MCF 10A (cell line): ENCODE data around the gene RHCG. TPM values are rescaled to one million over a fixed set of nuclear protein-coding genes. Genes with fewer than 3 reads are reported as not detected.

Experiments used
- BruUV-seq: library from RNA; stranded (reverse); fragments of 400-500 nt; replicated peaks from 2 replicates; lab custom pipeline; 2021; lab: Mats Ljungman, UMichigan
- CTCF ChIA-PET: fragments of 300-600 bp; sonication (Branson Sonifier 250); formaldehyde crosslinking; extraction: SDS; loops from one replicate; lab custom pipeline; 2021; ENCODE audit warnings: antibody characterized with exemption, inconsistent platforms; lab: Yijun Ruan, JAX
- POLR2A ChIA-PET: fragments of 300-600, 350-650 bp; sonication (Branson Sonifier 250); formaldehyde crosslinking; extraction: SDS; loops from one replicate; lab custom pipeline; 2020; ENCODE audit warnings: antibody characterized with exemption, inconsistent platforms; lab: Yijun Ruan, JAX
- DNase-seq: peaks from one replicate; pipeline ENCODE4 v3.0.0-alpha.2; 2018; ENCODE audit not compliant: unreplicated experiment
- H3K27ac Mint-ChIP-seq: one replicate; pipeline ENCODE4 v1.8.0; 2022; ENCODE audit warnings: mild to moderate bottlenecking, low read depth, mixed read lengths; ENCODE audit not compliant: unreplicated experiment
- H3K27me3 Mint-ChIP-seq: one replicate; pipeline ENCODE4 v1.8.0; 2022; ENCODE audit warnings: mixed read lengths; ENCODE audit not compliant: insufficient read depth, unreplicated experiment
- H3K36me3 Mint-ChIP-seq: one replicate; pipeline ENCODE4 v1.8.0; 2022; ENCODE audit warnings: mild to moderate bottlenecking, moderate library complexity, mixed read lengths; ENCODE audit not compliant: insufficient read depth, unreplicated experiment
- H3K4me1 Mint-ChIP-seq: one replicate; pipeline ENCODE4 v1.8.0; 2022; ENCODE audit warnings: mixed read lengths; ENCODE audit not compliant: insufficient read depth, unreplicated experiment
- H3K4me3 Mint-ChIP-seq: one replicate; pipeline ENCODE4 v1.8.0; 2022; ENCODE audit warnings: mild to moderate bottlenecking, moderate library complexity, mixed read lengths; ENCODE audit not compliant: unreplicated experiment
- H3K9me3 Mint-ChIP-seq: one replicate; pipeline ENCODE4 v1.8.0; 2022; ENCODE audit warnings: mixed read lengths; ENCODE audit not compliant: unreplicated experiment
- intact Hi-C: fragments of 100-400 bp; cut with micrococcal nuclease; formaldehyde crosslinking; loops from 2 replicates; pipeline ENCODE4 v1.14.1; 2022
- total RNA-seq: library from RNA; stranded (reverse); gene quantifications from 2 replicates; pipeline ENCODE4 v1.2.3, GENCODE V29; 2022
- TF ChIP-seq, protein P1 (sequence below): fragments of 200-600 bp; IDR thresholded peaks from one replicate; pipeline ENCODE4 v1.8.0; 2022; ENCODE audit warnings: antibody characterized with exemption, mild to moderate bottlenecking; ENCODE audit not compliant: unreplicated experiment

Gene RHCG
- total RNA-seq, 1 experiment from 2014 or later, result not detected

DNA sequence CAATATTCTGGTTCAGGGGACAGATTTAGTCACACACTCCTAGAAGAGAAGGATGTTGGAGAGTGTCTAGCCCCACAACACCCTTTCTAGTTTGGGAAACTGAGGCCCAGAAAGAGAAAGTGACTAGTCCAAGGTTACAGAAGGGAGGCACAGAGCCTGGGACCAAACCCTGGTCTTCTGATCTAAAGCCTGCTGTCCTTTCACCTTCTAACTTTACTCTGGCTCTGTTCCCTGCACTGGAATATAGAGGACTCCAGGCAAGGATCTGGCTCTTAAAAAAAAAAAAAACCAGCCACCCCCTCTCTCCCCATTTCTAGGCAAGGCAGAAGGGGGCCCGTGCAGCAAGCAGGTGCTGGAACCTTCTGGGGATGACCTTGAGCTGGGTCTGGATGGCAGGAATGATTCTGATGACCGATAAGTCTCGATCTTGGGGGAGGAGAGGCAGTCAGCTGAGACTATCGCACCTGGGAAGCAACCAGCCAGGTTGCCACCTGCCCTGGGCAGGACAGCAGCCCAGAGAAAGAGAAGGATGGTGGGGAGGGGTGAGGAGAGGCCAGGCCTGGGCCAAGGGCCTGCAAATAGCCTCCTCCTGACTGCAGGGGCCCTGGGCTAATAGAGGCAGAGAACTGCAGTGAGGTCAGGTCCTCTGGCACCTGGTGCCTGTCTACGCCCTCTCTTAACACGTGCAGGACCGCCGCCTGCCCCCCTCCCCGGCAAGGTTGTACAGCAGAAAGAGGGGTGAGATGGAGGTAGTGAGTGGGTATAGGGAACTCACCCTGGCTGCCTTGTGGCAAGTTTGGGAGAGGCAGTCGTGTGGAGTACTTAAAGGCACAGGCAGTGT, 30.4 kb upstream of the RHCG start:
- H3K9me3 Mint-ChIP-seq, result no peaks in the 10 kb centered on the region
- H3K27me3 Mint-ChIP-seq, result no peaks in the 10 kb centered on the region
- no peak for DNase-seq
- ChIA-PET CTCF (interaction anchor here (0.5 to 0.6 kb wide), 2 partner anchors 29 to 172 kb away, joined by 3 read pairs; no protein-coding TSS in a partner anchor), POLR2A (no interaction called here)
- H3K27ac Mint-ChIP-seq, result no peak overlapping the region
- no peak overlapping the region for H3K4me3 Mint-ChIP-seq
- no peaks in the 10 kb centered on the region for H3K4me1 Mint-ChIP-seq
- H3K36me3 Mint-ChIP-seq, result no peaks in the 10 kb centered on the region
- TF ChIP-seq, protein P1, sequence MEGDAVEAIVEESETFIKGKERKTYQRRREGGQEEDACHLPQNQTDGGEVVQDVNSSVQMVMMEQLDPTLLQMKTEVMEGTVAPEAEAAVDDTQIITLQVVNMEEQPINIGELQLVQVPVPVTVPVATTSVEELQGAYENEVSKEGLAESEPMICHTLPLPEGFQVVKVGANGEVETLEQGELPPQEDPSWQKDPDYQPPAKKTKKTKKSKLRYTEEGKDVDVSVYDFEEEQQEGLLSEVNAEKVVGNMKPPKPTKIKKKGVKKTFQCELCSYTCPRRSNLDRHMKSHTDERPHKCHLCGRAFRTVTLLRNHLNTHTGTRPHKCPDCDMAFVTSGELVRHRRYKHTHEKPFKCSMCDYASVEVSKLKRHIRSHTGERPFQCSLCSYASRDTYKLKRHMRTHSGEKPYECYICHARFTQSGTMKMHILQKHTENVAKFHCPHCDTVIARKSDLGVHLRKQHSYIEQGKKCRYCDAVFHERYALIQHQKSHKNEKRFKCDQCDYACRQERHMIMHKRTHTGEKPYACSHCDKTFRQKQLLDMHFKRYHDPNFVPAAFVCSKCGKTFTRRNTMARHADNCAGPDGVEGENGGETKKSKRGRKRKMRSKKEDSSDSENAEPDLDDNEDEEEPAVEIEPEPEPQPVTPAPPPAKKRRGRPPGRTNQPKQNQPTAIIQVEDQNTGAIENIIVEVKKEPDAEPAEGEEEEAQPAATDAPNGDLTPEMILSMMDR, result no peak
- intact Hi-C loops, result no loop called here
- BruUV-seq, result no TSS peak

DNA sequence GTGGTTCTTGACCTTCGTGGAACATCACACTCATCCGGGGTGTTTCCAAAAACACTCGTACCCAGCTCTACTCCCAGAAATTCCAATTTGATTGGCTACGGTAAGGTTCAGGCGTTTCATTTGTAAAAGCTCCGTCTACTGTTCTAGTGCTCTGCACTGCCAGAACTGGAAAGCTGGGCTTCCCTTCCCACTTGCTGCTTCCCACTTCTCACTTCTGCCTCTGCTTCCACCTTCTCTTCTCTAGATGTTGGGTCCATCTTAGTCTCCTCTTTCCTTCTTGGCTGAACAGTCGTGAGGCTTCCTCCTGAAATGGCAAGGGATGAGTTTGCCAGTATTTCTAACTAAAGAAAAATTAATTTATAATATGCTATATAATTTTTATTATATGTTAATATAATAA, 29.8 kb upstream of the RHCG start:
- no peaks in the 10 kb centered on the region for H3K4me1 Mint-ChIP-seq
- DNase-seq, result no peak
- no peak overlapping the region for H3K4me3 Mint-ChIP-seq
- no peaks in the 10 kb centered on the region for H3K36me3 Mint-ChIP-seq
- ChIA-PET POLR2A (no interaction called here), CTCF (interaction anchor here (0.6 to 2.5 kb wide), 2 partner anchors 168 to 171 kb away, joined by 3 to 7 read pairs; no protein-coding TSS in a partner anchor)
- no peaks in the 10 kb centered on the region for H3K9me3 Mint-ChIP-seq
- BruUV-seq, result no TSS peak
- intact Hi-C loops, result no loop called here
- H3K27ac Mint-ChIP-seq, result no peak overlapping the region
- H3K27me3 Mint-ChIP-seq, result no peaks in the 10 kb centered on the region
- TF ChIP-seq, protein P1, result no peak

DNA sequence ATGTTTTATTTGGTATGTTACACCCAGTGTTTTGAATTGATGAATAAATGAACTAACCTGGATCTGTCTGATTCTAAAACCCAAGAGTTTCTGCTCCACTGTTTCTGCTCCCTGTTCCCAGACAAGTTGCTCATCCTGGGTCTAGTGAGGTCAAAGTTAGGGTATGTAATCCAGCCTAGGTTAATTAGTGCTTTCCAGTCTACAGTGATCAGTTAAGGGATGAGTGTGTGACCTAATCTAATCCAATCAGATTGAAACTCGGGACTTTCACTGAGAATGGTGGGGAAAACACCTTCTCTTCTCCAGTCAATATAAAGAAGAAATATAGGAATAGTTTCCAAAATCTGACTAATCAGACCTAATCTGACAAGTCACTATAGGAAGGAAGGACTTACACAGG, 27.8 kb upstream of the RHCG start:
- no peak for DNase-seq
- Mint-ChIP-seq H3K9me3 (no peaks in the 10 kb centered on the region), H3K4me1 (no peaks in the 10 kb centered on the region), H3K36me3 (no peaks in the 10 kb centered on the region), H3K27ac (no peak overlapping the region), H3K4me3 (no peak overlapping the region), H3K27me3 (no peaks in the 10 kb centered on the region)
- TF ChIP-seq, protein P1, result no peak
- CTCF ChIA-PET, result interaction anchor here (0.7 to 2.5 kb wide), 2 partner anchors 125 to 166 kb away, joined by 4 to 7 read pairs; no protein-coding TSS in a partner anchor
- no TSS peak for BruUV-seq
- intact Hi-C loops, result no loop called here
- POLR2A ChIA-PET, result no interaction called here

DNA sequence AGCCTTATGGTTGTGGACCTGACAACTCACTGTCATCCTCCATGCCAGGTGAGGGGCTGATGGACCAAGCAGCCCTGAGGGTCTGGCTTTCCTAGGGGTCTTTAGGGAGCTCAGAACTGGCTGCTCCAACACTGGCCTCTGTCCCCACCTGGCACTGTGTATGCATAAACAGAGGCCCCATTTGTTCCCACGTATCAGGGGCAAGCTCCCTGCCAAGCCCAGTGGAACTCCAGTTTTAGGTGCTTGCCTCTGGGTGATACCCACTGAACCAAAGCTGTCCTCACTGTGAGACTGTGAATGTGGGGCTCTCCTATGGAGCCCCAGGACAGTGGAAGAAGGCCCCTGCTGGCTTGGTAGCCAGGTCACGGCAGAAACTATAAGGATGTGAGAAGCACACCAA, 26.7 kb upstream of the RHCG start:
- Mint-ChIP-seq H3K4me1 (no peaks in the 10 kb centered on the region), H3K9me3 (no peaks in the 10 kb centered on the region), H3K36me3 (no peaks in the 10 kb centered on the region), H3K27ac (no peak overlapping the region), H3K4me3 (no peak overlapping the region), H3K27me3 (no peaks in the 10 kb centered on the region)
- DNase-seq, result no peak
- intact Hi-C loops, result no loop called here
- ChIA-PET CTCF (interaction anchor here (0.5 to 1.0 kb wide), 2 partner anchors 165 to 351 kb away, joined by 4 read pairs; no protein-coding TSS in a partner anchor), POLR2A (no interaction called here)
- BruUV-seq, result no TSS peak
- TF ChIP-seq, protein P1, result no peak
